NT2/D1 (cell line): ENCODE data around the gene DSCAML1.

Source experiments
- SUZ12 ChIP-seq: IDR thresholded peaks from 2 replicates; pipeline ENCODE4 v1.6.1; 2011; ENCODE audit not compliant: insufficient read length, insufficient read depth; ENCODE audit errors: extremely low read depth
- YY1 ChIP-seq: IDR thresholded peaks from 2 replicates; pipeline ENCODE4 v1.6.1; 2011; ENCODE audit not compliant: insufficient read length, insufficient read depth

GRCh38 chr11:117838901-117839300 is 41.9 kb upstream of the DSCAML1 start:
- no peak for TF ChIP-seq YY1
- TF ChIP-seq SUZ12, result no peak
